NCI-H128 (cell line): ENCODE results near the gene SCN5A.

ENCODE experiments used
- DNase-seq: peaks from one replicate; lab custom pipeline; 2025; ENCODE audit not compliant: unreplicated experiment; lab: John Stamatoyannopoulos, UW

The SCN5A gene

DNA sequence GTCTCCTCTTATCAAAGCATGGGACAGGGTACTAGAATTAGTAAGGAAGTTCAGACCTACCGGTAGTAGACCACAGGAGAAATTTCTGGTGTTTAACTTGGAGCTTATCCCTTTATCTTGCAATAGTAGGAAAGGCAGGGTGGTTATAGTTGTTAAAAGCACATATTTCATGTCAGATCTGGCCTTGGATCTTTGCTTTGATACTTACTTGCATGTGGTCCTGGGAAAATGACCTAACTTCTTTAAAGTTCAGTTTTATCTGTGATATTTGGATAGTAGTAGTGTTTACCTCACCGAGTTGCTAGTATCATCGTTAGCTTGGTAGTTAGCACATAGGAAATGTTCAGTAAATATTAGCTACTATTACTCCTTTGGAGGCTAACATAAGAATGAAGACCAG lies 137.9 kb downstream of the SCN5A start:
- no peak for DNase-seq

DNA sequence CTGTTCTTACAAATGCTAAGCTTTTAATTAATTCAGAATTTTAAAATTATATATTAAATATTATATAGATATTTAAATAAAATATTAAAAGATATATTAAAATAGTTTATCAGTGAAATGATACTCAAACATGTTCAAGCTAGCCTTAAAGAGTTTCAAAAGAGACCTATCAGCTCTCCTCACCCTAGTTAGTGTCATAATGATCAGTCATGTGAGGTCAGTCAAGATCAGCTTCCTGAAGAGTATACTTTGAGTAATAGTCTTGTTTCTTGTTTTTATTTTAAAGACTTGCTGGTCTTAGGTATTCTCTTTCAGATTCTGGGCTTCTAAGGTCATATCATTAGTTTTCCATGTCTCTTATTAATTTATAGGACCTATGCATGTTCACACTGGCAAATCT lies 138.9 kb downstream of the SCN5A start:
- no peak for DNase-seq

DNA sequence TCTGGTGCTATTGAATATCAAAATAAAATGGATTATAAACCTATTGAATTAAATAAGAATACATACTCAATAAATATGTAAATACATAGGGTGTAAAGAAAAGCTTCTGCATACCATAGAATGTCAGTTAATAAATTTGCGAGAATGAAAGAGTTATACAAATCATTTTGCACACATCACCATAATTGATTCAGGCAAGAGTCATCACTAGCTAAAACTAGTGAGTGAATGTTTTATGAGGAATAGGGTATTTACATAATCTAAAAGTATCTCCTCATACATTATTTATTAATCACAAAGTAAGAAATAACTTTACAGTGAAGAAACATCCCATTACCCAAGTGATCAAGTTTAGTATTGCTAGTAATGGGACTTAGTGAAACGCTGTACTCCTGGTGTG lies 139.8 kb downstream of the SCN5A start:
- no peak for DNase-seq

DNA sequence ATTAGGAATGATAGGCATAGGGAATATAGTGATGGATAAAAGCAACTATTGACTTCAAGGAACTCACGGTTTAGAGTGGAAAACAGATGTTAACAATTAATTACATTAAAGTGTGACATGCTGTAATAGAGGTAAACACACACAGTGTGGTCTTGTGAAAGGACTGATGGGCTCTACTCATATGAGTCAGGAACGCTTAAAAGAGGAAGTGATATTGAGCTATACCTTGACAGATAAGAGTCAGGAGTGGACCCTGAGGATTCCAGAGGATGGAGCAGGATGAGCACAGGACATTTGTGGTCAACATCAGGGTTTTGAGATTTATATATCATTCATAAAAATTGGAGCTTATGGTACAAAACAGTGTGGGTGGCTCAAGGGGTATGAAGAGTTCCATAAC lies 142.4 kb downstream of the SCN5A start:
- DNase-seq, result no peak

DNA sequence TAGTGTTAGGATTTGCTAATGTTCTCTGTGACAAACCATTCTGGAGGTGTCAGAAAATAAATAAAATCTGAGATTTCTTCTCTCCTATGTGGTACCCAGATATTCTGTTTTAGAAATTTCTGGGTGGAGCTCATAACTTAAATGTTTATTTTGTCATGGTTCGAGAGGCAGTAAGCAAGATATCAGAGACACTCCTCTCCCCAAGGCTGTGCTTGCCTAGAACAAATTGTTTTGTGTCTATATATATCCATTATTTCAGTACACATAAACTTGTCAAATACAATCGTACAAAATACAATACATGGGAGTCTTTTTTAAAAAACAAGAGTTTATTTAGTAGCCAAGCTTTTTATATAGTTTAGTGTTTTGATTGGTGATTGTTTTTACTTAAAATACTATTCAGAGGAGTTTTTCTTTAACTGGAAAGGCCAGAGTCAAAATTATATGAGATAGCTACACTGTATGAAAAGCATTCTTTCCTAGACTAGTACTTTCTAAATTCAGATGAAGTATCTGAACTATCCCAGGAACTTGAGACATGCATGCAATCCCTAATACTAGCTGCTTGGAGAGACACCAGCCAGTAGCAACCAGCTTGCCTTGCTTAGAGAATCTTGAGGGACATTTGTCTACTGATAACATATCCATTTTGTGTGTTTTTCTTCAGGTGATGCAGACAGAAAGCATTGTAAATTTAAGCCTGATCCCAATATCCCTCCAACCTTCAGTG lies 148.6 kb downstream of the SCN5A start:
- no peak for DNase-seq
